Measurements from ENCODE around the gene C1orf226. TPM values are rescaled to one million over a fixed set of nuclear protein-coding genes. Genes with fewer than 3 reads are reported as not detected.

Gene C1orf226
- total RNA-seq, 2 donors from 2014 or later = 5.1 to 6.2 TPM

DNA sequence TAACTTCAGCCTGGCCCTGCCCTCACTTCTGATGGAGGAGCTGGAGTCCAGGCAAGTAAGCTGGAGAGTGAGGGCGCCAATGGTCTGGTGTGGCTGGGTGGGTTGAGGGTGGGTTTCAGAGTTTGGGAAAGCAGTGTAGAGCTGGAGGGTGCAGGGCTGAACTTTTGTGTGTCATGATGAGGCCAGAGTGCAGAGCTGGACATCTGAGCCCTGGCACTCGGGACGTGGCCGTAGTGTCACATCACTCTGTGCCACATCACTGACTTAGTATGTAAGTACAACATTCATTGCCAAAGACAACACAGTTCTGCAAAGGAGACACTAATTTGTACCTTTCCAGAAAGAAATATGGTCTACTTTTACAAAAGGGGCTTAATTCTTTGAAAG lies 20.7 kb upstream of the C1orf226 start:
- WGBS, 2 experiments (ENCODE audit: insufficient coverage in 1 of 2, insufficient read length in 1 of 2) = 97 to 100% methylated on average over 3 to 4 of the region's 4 CpGs
- Histone ChIP-seq H3K4me3 (ENCODE audit: low read length) (no peak overlapping the region), H3K36me3 (ENCODE audit: control insufficient read depth, insufficient read depth, low read length) (no peaks in the 10 kb centered on the region), H3K27me3 (ENCODE audit: control insufficient read depth, insufficient read depth, low read length, poor library complexity, severe bottlenecking) (no peaks in the 10 kb centered on the region), H3K9ac (ENCODE audit: extremely low read depth, low read length, poor library complexity, severe bottlenecking) (no peak overlapping the region), H3K4me1 (ENCODE audit: control insufficient read depth, insufficient read depth, low read length) (no peaks in the 10 kb centered on the region), H3K27ac (ENCODE audit: low read depth, low read length) (no peak overlapping the region), H3K9me3 (ENCODE audit: control insufficient read depth, low read length) (no peaks in the 10 kb centered on the region)
- DNase-seq = no peak
- H3K27me3 Mint-ChIP-seq (ENCODE audit: insufficient read depth) = peaks cover 1% of the 10 kb centered on the region
- no peaks in the 10 kb centered on the region for H3K9me3 Mint-ChIP-seq
- H3K36me3 Mint-ChIP-seq (ENCODE audit: low read depth) = no peaks in the 10 kb centered on the region
- no peak overlapping the region for H3K4me3 Mint-ChIP-seq
- no peaks in the 10 kb centered on the region for H3K4me1 Mint-ChIP-seq
- TF ChIP-seq, protein P1, sequence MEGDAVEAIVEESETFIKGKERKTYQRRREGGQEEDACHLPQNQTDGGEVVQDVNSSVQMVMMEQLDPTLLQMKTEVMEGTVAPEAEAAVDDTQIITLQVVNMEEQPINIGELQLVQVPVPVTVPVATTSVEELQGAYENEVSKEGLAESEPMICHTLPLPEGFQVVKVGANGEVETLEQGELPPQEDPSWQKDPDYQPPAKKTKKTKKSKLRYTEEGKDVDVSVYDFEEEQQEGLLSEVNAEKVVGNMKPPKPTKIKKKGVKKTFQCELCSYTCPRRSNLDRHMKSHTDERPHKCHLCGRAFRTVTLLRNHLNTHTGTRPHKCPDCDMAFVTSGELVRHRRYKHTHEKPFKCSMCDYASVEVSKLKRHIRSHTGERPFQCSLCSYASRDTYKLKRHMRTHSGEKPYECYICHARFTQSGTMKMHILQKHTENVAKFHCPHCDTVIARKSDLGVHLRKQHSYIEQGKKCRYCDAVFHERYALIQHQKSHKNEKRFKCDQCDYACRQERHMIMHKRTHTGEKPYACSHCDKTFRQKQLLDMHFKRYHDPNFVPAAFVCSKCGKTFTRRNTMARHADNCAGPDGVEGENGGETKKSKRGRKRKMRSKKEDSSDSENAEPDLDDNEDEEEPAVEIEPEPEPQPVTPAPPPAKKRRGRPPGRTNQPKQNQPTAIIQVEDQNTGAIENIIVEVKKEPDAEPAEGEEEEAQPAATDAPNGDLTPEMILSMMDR (conservative IDR thresholded peaks at IDR 0.05) = no peak
- H3K27ac Mint-ChIP-seq = no peak overlapping the region

DNA sequence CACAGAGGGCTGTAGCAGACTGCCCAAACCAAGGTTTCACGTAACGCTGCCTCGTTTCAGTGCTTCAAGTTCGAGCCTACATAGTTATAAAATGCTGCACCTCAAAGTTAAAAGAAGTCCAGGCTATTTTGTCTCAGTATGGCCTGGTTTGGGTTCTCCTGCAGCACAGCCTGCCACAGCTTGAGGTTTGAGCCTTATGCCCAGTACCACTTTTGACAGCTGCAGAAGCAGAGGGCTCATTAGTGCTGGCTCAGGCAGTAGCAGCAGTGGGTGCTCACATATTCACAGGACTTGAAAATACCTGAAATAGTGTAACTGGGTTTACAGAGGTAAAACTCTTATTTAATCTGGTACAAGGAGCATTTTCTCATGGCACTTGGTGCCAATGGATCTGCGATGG lies 20.2 kb upstream of the C1orf226 start:
- H3K4me3 Mint-ChIP-seq = no peak overlapping the region
- no peaks in the 10 kb centered on the region for H3K36me3 Mint-ChIP-seq (ENCODE audit: low read depth)
- Histone ChIP-seq H3K36me3 (ENCODE audit: control insufficient read depth, insufficient read depth, low read length) (no peaks in the 10 kb centered on the region), H3K27ac (ENCODE audit: low read depth, low read length) (no peak overlapping the region), H3K9ac (ENCODE audit: extremely low read depth, low read length, poor library complexity, severe bottlenecking) (no peak overlapping the region), H3K4me3 (ENCODE audit: low read length) (no peak overlapping the region), H3K4me1 (ENCODE audit: control insufficient read depth, insufficient read depth, low read length) (no peaks in the 10 kb centered on the region), H3K27me3 (ENCODE audit: control insufficient read depth, insufficient read depth, low read length, poor library complexity, severe bottlenecking) (no peaks in the 10 kb centered on the region), H3K9me3 (ENCODE audit: control insufficient read depth, low read length) (no peaks in the 10 kb centered on the region)
- DNase-seq = no peak
- no peaks in the 10 kb centered on the region for H3K9me3 Mint-ChIP-seq
- 95 to 96% methylated on average over 5 of the region's 5 CpGs for WGBS, 2 experiments (ENCODE audit: insufficient coverage in 1 of 2, insufficient read length in 1 of 2)
- TF ChIP-seq, protein P1 (conservative IDR thresholded peaks at IDR 0.05) = no peak
- no peak overlapping the region for H3K27ac Mint-ChIP-seq
- H3K4me1 Mint-ChIP-seq = no peaks in the 10 kb centered on the region
- H3K27me3 Mint-ChIP-seq (ENCODE audit: insufficient read depth) = peaks cover 1% of the 10 kb centered on the region

DNA sequence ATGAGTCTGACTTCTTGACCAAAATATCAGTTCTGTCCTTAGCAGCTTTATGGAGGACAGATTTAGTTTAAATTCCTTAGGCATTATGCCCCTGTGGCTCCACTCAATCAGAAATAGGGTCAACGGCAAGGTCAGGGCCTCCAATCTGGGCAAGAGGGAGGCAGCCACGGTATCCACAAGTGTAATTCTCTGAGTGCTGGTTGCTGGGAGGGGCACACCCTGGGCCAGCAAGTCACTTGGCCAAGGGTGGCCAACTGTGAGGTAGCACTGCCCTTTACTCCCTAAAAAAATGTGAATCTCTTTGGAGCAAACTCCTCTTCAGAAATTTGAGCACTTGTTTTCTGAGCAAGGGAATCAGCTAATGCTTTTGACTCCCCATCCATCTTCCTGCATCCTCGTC lies 17.7 kb upstream of the C1orf226 start:
- Histone ChIP-seq H3K36me3 (ENCODE audit: control insufficient read depth, insufficient read depth, low read length) (no peaks in the 10 kb centered on the region), H3K9ac (ENCODE audit: extremely low read depth, low read length, poor library complexity, severe bottlenecking) (no peak overlapping the region), H3K9me3 (ENCODE audit: control insufficient read depth, low read length) (no peaks in the 10 kb centered on the region), H3K4me1 (ENCODE audit: control insufficient read depth, insufficient read depth, low read length) (no peaks in the 10 kb centered on the region), H3K27ac (ENCODE audit: low read depth, low read length) (no peak overlapping the region), H3K27me3 (ENCODE audit: control insufficient read depth, insufficient read depth, low read length, poor library complexity, severe bottlenecking) (no peaks in the 10 kb centered on the region), H3K4me3 (ENCODE audit: low read length) (no peak overlapping the region)
- H3K27me3 Mint-ChIP-seq (ENCODE audit: insufficient read depth) = peaks cover 1% of the 10 kb centered on the region
- no peaks in the 10 kb centered on the region for H3K9me3 Mint-ChIP-seq
- H3K36me3 Mint-ChIP-seq (ENCODE audit: low read depth) = no peaks in the 10 kb centered on the region
- 92 to 95% methylated on average over 3 of the region's 3 CpGs for WGBS, 2 experiments (ENCODE audit: insufficient coverage in 1 of 2, insufficient read length in 1 of 2)
- DNase-seq = no peak
- no peak overlapping the region for H3K4me3 Mint-ChIP-seq
- TF ChIP-seq, protein P1 (conservative IDR thresholded peaks at IDR 0.05) = no peak
- H3K27ac Mint-ChIP-seq = no peak overlapping the region
- H3K4me1 Mint-ChIP-seq = no peaks in the 10 kb centered on the region
